ENCODE data around the gene TCEA3.
"Not testable (repeated sequence)": the region's sequence is repeated elsewhere in the genome, so short reads cannot be mapped to it uniquely, and the experiment has no call there.

TCEA3 gene

GRCh38 chr1:23387494-23387893 lies 37.1 kb downstream of the TCEA3 start:
- DNase-seq = no peak

GRCh38 chr1:23385119-23385621 lies 39.4 kb downstream of the TCEA3 start:
- DNase-seq = no peak

- DNase-seq = no peak
Measured at GRCh38 chr1:23384312-23385058, 40.1 kb downstream of the TCEA3 start.

GRCh38 chr1:23383577-23384311 lies 40.8 kb downstream of the TCEA3 start:
- DNase-seq = no peak

GRCh38 chr1:23381233-23381885 lies 43.2 kb downstream of the TCEA3 start:
- DNase-seq = no peak

- no peak for DNase-seq
Measured at GRCh38 chr1:23380719-23381118, 43.8 kb downstream of the TCEA3 start.

GRCh38 chr1:23380236-23380635 lies 44.3 kb downstream of the TCEA3 start:
- not testable (repeated sequence) for DNase-seq

GRCh38 chr1:23376890-23377811 lies 47.4 kb downstream of the TCEA3 start:
- no peak for DNase-seq

GRCh38 chr1:23374079-23374735 lies 50.3 kb downstream of the TCEA3 start:
- DNase-seq = not testable (repeated sequence)

GRCh38 chr1:23371987-23372880 lies 52.3 kb downstream of the TCEA3 start:
- DNase-seq = peak; percentile 49

GRCh38 chr1:23370709-23371584 lies 53.6 kb downstream of the TCEA3 start:
- peak; percentile 89 for DNase-seq

- DNase-seq = no peak
Measured at GRCh38 chr1:23370330-23370708, 54.2 kb downstream of the TCEA3 start.

- DNase-seq = peak; percentile 95
Measured at GRCh38 chr1:23369335-23370013, 55.1 kb downstream of the TCEA3 start, which contains the start of gene ZNF436. Gene ZNF436 (minus strand): TSS chr1:23369836. CDS start chr1:23368005, 1,831 bp downstream.

- peak; percentile 97 for DNase-seq
Measured at GRCh38 chr1:23368562-23369334, 55.8 kb downstream of the TCEA3 start.

- peak; percentile 100 for DNase-seq
Measured at GRCh38 chr1:23367791-23368561, 56.6 kb downstream of the TCEA3 start.

GRCh38 chr1:23367451-23367790 lies 57.1 kb downstream of the TCEA3 start:
- DNase-seq = no peak

GRCh38 chr1:23366598-23366997 lies 58.0 kb downstream of the TCEA3 start:
- peak; percentile 19 for DNase-seq

- DNase-seq = no peak
Measured at GRCh38 chr1:23366146-23366545, 58.4 kb downstream of the TCEA3 start.
